Cardiac muscle cell (in vitro differentiated cells and primary cell): ENCODE data around the gene ZNF639. TPM values are rescaled to one million over a fixed set of nuclear protein-coding genes. Genes with fewer than 3 reads are reported as not detected.

Source experiments
- DNase-seq, 2 donors: peaks; one replicate each; pipeline versions ENCODE4 v3.0.0 to v3.0.0-alpha.2; 2010 to 2017; ENCODE audit warnings: low read depth in 1 of 2, low spot score in 1 of 2
- H3K27ac ChIP-seq: fragments of 200-600 bp; sonication (generic); 2 replicates; pipeline ENCODE4 v1.5.1; 2016
- H3K27me3 ChIP-seq: fragments of 200-600 bp; sonication (generic); 2 replicates; pipeline ENCODE4 v1.6.0; 2016; ENCODE audit warnings: control low read depth
- H3K36me3 ChIP-seq: fragments of 200-600 bp; sonication (generic); 2 replicates; pipeline ENCODE4 v1.5.1; 2016; ENCODE audit warnings: control low read depth
- H3K4me1 ChIP-seq: fragments of 200-600 bp; sonication (generic); 2 replicates; pipeline ENCODE4 v1.8.1; 2017; ENCODE audit warnings: low read depth, mild to moderate bottlenecking, mixed run types
- H3K4me3 ChIP-seq: fragments of 200-600 bp; sonication (generic); 2 replicates; pipeline ENCODE4 v1.5.1; 2016; ENCODE audit warnings: mild to moderate bottlenecking
- H3K9me3 ChIP-seq: fragments of 200-600 bp; sonication (generic); 2 replicates; pipeline ENCODE4 v1.5.1; 2017; ENCODE audit warnings: low read depth, mild to moderate bottlenecking, control low read depth
- polyA plus RNA-seq: library from polyadenylated mRNA; unstranded; fragments of >200 nt; fragmentation: Nextera tagmentation; extraction: Ambion mirVana; gene quantifications from 2 replicates; pipeline ENCODE4 v1.2.1, GENCODE V29; 2016
- total RNA-seq: library from RNA; depleted of rRNA; stranded (reverse); fragments of >200 nt; gene quantifications from 2 replicates; pipeline ENCODE4 v1.2.3, GENCODE V29; 2016
- TF ChIP-seq, protein P1 (sequence below): IDR thresholded peaks from 2 replicates; pipeline ENCODE4 v1.5.1; 2012; ENCODE audit warnings: low read depth, mild to moderate bottlenecking, low read length

The ZNF639 gene
- total and polyA plus RNA-seq, 2 experiments from 2014 or later, result 39.7 to 41.0 TPM

DNA sequence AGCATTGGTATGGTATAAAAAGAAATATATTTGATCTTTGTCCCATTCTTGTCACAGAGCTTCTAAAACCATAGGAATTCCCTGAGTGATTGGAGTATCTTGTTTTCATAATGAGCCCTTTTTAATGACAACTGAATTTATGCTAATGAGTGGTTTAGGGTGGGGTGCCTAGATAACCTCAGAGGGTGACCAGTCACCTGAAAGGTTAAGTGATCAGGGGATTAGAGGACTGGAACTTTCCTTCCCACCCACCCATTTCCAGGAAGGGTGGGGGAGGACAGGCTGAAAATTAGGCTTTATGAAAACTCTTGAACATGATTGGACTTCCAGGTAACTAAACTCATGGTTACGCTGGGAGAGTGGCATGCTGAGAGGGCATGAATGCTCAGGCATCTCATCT lies 33.2 kb downstream of the ZNF639 start:
- no peaks in the 10 kb centered on the region for H3K27me3 ChIP-seq
- no peaks in the 10 kb centered on the region for H3K9me3 ChIP-seq
- H3K36me3 ChIP-seq, result peaks cover 49% of the 10 kb centered on the region
- no peak overlapping the region for H3K4me3 ChIP-seq
- DNase-seq, result no peak
- H3K4me1 ChIP-seq, result no peaks in the 10 kb centered on the region
- TF ChIP-seq, protein P1, sequence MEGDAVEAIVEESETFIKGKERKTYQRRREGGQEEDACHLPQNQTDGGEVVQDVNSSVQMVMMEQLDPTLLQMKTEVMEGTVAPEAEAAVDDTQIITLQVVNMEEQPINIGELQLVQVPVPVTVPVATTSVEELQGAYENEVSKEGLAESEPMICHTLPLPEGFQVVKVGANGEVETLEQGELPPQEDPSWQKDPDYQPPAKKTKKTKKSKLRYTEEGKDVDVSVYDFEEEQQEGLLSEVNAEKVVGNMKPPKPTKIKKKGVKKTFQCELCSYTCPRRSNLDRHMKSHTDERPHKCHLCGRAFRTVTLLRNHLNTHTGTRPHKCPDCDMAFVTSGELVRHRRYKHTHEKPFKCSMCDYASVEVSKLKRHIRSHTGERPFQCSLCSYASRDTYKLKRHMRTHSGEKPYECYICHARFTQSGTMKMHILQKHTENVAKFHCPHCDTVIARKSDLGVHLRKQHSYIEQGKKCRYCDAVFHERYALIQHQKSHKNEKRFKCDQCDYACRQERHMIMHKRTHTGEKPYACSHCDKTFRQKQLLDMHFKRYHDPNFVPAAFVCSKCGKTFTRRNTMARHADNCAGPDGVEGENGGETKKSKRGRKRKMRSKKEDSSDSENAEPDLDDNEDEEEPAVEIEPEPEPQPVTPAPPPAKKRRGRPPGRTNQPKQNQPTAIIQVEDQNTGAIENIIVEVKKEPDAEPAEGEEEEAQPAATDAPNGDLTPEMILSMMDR, result no peak
- H3K27ac ChIP-seq, result no peak overlapping the region

DNA sequence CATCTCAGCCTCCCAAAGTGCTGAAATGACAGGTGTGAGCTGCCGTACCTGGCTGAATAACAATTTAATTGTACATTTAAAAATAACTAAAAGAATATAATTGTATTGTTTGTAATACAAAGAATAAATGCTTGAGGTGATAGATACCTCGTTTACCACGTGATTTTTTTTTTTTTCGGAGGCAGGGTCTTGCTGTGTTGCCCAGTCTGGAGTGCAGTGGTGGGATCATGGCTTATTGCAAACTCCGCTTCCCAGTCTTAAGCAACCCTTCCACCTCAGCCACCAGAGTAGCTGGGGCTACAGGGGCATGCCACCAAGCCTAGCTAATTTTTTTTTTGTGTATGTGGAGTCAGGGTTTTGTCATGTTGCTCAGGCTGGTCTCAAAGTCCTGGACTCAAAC lies 40.5 kb downstream of the ZNF639 start:
- TF ChIP-seq, protein P1, result no peak
- no peak overlapping the region for H3K27ac ChIP-seq
- no peaks in the 10 kb centered on the region for H3K27me3 ChIP-seq
- DNase-seq, result no peak
- no peaks in the 10 kb centered on the region for H3K4me1 ChIP-seq
- no peaks in the 10 kb centered on the region for H3K9me3 ChIP-seq
- no peak overlapping the region for H3K4me3 ChIP-seq
- H3K36me3 ChIP-seq, result peaks cover 60% of the 10 kb centered on the region

DNA sequence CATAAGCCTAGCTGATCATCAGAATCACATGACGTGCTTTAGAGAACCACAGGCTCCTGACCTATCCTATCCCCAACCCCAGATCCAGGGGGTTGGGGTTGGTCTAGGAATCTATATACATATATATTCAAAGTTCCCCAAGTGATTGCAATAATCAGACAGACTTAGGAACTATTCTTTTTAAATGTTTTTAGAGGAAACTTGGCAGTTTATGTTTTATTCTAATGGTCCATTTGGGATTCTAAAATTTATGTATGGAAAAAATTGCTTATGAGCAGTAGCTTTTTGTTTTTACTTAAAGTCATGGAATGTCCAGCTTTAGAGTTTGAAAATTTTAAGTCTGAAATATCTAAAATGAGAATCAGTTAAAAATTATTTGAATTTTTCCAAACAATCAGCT lies 46.8 kb downstream of the ZNF639 start:
- Histone ChIP-seq H3K36me3 (peaks cover 41% of the 10 kb centered on the region), H3K27ac (no peak overlapping the region), H3K9me3 (no peaks in the 10 kb centered on the region), H3K4me3 (no peak overlapping the region), H3K27me3 (no peaks in the 10 kb centered on the region), H3K4me1 (no peaks in the 10 kb centered on the region)
- TF ChIP-seq, protein P1, result no peak
- no peak for DNase-seq

DNA sequence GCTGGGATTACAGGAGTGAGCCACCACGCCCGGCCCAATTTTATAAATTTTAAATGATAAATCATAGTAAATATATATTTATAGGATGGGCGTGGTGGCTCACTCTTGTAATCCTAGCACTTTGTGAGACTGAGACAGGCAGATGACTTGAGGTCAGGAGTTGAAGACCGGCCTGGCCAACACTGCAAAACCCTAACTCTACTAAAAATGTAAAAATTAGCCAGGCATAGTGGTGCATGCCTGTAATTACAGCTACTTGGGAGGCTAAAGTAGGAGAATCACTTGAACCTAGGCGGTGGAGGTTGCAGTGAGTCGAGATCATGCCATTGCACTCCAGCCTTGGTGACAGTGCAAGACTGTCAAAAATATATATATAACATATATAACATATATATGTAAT lies 51.1 kb downstream of the ZNF639 start:
- Histone ChIP-seq H3K27ac (no peak overlapping the region), H3K4me3 (no peak overlapping the region), H3K36me3 (peaks cover 34% of the 10 kb centered on the region), H3K4me1 (no peaks in the 10 kb centered on the region), H3K9me3 (no peaks in the 10 kb centered on the region), H3K27me3 (no peaks in the 10 kb centered on the region)
- TF ChIP-seq, protein P1, result no peak
- DNase-seq, result no peak

DNA sequence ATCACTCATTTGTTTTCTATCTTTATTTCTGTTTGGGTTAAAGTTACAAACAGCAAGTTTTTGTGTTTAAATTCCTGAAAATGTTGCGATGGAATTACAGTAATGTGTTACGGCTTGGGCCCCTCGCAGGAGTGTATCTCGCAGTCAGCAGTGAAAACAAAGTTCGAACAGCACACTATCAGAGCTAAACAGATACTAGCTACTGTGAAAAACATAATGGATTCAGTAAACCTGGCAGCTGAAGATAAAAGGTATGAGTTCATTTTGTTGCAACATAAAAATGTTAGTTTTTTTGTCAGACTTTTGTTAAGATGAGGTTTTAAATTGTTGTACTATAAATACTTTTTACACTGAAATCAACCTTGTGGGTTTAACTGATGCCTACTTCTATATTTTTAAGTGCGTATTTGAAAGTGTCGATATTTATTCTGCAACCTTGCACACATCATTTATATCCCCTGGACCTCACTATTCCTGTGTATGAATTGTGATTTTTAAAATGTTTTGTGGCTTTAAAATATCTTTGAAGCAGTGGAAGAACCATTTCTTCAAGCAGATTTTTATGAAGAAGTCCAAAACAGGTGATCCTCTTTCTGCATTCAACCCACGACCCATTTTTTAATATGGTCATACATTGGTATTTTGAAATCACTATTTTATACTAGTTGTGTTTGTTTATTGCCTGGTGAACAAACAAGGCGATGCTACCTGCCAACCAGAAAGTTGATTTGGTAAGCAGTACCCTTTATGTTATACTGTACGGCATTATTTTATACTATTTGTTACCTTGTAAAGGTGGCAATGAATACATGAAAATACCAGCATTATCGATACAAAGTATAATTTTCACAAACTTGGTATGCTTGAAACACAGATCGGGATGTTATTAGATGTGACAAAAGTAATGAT lies 52.5 kb downstream of the ZNF639 start:
- peaks cover 33% of the 10 kb centered on the region for H3K36me3 ChIP-seq
- H3K4me1 ChIP-seq, result no peaks in the 10 kb centered on the region
- no peaks in the 10 kb centered on the region for H3K27me3 ChIP-seq
- H3K27ac ChIP-seq, result no peak overlapping the region
- TF ChIP-seq, protein P1, result no peak
- H3K9me3 ChIP-seq, result no peaks in the 10 kb centered on the region
- no peak overlapping the region for H3K4me3 ChIP-seq
- no peak for DNase-seq
